Measurements from ENCODE around the gene CEP350. TPM values are rescaled to one million over a fixed set of nuclear protein-coding genes. Genes with fewer than 3 reads are reported as not detected.

Gene CEP350
- polyA plus RNA-seq, 3 donors, result 5.5 to 9.8 (median 5.8) TPM

- no peak overlapping the region for H3K27ac ChIP-seq (ENCODE audit: low read depth, low read length)
- WGBS, 3 donors, result 90 to 97% (median 97%) methylated on average over 1 of the region's 1 CpG
Measured at GRCh38 chr1:180084867-180085266, 130.3 kb downstream of the CEP350 start.

DNA sequence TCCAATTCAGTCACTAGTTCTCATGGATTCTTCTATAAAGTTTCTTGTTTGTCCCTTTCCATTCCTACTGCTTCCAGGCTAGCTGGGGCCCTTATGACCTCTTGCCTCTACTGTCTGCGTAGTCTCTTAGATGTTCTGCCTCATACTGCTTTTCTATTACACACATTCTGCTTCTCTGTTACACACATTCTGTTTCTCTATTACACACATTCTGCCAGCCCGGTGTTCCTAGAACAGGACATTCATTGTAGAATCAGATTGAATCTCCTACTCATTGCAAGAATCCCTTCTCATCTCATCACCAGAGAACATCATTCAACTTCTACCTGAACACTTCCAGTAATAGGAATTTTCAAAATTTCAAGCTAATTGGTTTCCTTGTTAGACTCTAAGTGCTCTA, 130.7 kb downstream of the CEP350 start:
- 93 to 98% (median 95%) methylated on average over 2 of the region's 2 CpGs for WGBS, 3 donors
- no peak overlapping the region for H3K27ac ChIP-seq (ENCODE audit: low read depth, low read length)

DNA sequence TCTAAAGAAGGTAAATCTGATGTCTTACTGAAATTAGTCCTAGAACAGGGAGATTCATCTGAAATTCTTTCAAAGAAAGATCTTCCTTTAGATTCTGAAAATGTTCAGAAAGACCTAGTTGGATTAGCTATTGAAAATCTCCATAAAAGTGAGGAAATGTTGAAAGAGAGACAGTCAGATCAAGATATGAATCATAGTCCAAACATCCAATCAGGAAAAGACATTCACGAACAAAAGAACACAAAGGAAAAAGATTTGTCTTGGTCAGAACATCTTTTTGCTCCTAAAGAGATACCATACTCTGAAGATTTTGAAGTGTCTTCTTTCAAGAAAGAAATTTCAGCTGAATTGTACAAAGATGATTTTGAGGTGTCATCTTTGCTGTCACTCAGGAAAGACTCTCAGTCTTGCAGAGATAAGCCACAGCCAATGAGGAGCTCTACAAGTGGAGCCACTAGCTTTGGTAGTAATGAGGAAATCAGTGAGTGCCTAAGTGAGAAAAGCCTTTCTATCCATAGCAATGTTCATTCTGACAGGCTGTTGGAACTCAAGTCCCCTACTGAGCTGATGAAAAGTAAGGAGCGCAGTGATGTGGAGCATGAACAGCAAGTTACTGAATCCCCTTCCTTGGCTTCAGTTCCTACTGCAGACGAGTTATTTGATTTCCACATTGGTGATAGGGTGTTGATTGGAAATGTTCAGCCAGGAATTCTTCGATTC, 138.5 kb downstream of the CEP350 start:
- WGBS, 3 donors, result 85 to 95% (median 94%) methylated on average over 4 of the region's 4 CpGs

GRCh38 chr1:180094705-180095295, 140.2 kb downstream of the CEP350 start:
- WGBS, 3 donors, result 94 to 95% (median 95%) methylated on average over 3 of the region's 3 CpGs
- no peak overlapping the region for H3K27ac ChIP-seq (ENCODE audit: low read depth, low read length)

More for the DNA sequence above, 138.5 kb downstream of the CEP350 start:
- H3K27ac ChIP-seq (ENCODE audit: low read depth, low read length), result no peak overlapping the region

DNA sequence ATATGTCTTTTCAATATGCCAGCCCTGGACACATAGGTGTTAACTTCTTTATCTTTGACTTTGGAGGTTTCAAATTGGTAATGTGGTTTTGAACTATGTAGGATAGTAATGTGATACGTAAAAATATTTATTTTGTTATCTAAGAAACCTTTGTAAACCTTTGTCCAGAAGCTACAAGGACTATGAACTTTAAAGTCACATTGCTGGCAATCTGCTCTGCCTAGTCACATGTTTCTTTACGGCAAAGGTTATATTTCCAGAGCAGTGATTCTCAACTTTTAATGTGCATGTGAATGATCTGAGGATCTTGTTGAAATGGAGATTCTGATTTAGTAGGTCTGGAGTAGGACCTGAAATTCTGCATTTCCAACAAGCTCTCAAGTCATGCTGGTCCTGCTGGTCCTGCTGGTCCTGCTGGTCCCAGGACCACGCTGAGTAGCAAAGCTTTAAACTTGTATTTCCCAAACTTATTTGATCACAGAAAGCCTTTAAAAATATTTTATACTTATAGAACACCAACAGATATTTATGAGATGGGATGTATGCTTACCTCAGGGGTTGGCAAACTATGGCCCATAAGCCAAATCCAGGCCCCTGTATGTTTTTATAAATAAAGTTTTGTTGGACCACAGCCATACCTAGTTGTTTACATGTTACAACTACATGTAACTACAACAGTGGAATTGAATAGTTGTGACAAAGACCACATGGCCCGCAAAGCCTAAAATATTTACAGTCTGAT, 142.1 kb downstream of the CEP350 start:
- H3K27ac ChIP-seq (ENCODE audit: low read depth, low read length), result no peak overlapping the region
- 64 to 89% (median 87%) methylated on average over 4 of the region's 4 CpGs for WGBS, 3 donors

- H3K27ac ChIP-seq (ENCODE audit: low read depth, low read length), result no peak overlapping the region
Measured at GRCh38 chr1:180097326-180097605, 142.7 kb downstream of the CEP350 start.

DNA sequence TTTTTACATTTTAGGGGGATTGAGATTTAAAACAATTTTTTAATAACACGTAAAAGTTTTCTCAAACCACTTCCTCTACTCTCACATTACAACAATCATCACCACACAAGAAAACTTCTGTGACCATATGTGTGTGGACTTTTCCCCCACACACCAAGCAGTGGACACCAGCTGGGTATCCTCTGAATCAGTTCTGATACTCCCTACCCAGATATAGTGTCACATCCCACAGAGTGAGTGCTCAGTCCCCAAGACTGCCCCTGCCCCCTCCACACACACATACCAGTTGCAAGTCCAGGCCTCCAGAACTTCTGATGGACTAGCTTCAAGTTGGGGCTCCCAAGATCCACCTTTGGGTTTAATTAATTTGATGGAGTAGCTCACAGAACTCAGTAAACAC, 146.8 kb downstream of the CEP350 start:
- no peak overlapping the region for H3K27ac ChIP-seq (ENCODE audit: low read depth, low read length)
- 66 to 92% (median 77%) methylated on average over 1 of the region's 1 CpG for WGBS, 3 donors

More at GRCh38 chr1:180097326-180097605, 142.7 kb downstream of the CEP350 start:
- 90 to 95% (median 90%) methylated on average over 2 of the region's 2 CpGs for WGBS, 3 donors

DNA sequence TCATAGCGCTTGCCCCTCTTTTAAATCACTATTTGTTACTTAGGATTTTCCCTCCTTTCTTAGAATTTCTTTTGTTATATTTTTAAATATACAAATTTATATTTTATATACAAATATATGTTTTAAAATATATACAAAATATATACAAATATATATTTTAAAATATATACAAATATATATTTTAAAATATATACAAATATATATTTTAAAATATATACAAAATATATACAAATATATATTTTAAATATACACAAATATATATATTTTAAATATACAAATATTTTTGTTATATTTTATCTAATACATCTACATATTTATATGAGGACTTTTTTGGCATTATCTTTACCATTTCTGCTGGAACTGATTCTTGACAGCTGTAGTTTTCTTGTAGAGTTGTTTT, 149.2 kb downstream of the CEP350 start:
- 95 to 97% (median 97%) methylated on average over 1 of the region's 1 CpG for WGBS, 3 donors
- H3K27ac ChIP-seq (ENCODE audit: low read depth, low read length), result no peak overlapping the region

GRCh38 chr1:180112091-180112490, 157.5 kb downstream of the CEP350 start:
- no peak overlapping the region for H3K27ac ChIP-seq (ENCODE audit: low read depth, low read length)
- WGBS, 3 donors, result 89 to 92% (median 92%) methylated on average over 2 of the region's 2 CpGs

- whole genome bisulfite sequencing, 3 donors, result 55 to 85% (median 69%) methylated on average over 2 of the region's 2 CpGs
- H3K27ac ChIP-seq (ENCODE audit: low read depth, low read length), result no peak overlapping the region
Measured at GRCh38 chr1:180112984-180113647, 158.5 kb downstream of the CEP350 start.

- no peak overlapping the region for H3K27ac ChIP-seq (ENCODE audit: low read depth, low read length)
Measured at GRCh38 chr1:180114396-180114945, 159.9 kb downstream of the CEP350 start.

DNA sequence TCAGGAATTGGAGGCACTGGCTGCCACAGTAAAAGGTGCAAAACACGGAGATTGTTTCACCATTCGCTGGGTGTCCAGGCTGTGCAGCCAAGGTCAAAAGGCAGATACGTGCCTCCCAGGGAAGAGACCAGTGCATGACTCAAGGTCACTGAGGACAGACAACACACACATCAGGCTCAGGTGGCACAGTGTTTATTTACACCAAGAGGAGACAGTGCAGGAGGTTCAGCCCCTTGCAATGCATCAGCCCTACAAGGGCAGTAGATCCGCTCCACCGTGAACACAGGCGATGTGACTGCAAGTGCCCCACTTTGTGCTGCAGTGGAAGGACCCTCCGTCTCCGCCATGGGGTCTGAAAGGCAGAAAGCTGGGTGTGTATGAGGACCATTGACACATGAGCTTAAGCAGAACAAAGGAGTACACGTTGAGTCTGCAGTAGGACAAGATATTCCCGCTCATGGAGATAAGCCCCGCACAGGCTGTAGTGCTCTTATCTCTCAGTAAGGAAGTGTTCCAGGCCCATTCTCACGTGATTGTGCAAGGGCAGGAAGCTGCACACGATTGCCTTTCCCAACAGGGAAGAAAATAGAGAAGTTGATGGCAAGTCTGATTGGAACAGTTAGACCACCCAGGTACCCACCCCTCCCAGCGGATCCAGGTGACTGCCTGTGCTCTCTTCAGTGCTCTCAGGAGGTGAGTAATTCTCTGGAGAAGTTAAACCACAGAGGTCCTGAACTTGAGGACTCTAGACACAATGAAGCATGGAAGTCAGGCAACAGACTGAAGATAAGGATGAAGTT, 162.6 kb downstream of the CEP350 start:
- no peak overlapping the region for H3K27ac ChIP-seq (ENCODE audit: low read depth, low read length)
- 53 to 63% (median 57%) methylated on average over 14 of the region's 14 CpGs for WGBS, 3 donors

More at GRCh38 chr1:180114396-180114945, 159.9 kb downstream of the CEP350 start:
- WGBS, 3 donors, result 70 to 82% (median 77%) methylated on average over 4 of the region's 4 CpGs

DNA sequence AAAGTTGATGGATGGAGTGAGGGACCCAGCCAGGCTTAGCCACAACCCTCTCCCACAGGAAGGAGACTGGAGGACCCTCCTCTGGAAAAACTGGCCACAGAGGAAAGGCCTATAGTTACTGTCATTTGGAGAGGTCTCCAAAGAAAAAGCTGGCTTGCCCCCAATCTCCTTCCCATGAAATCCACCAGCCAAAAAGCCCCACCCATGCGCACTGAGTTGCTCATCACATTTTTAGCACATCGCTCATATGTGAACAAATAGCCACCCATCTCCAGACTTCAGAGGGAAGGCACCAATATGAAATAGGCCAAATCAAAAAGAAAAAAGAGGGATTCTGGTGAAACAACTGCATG, 163.1 kb downstream of the CEP350 start:
- H3K27ac ChIP-seq (ENCODE audit: low read depth, low read length), result no peak overlapping the region

GRCh38 chr1:180119837-180120236, 165.2 kb downstream of the CEP350 start:
- 83 to 90% (median 83%) methylated on average over 2 of the region's 2 CpGs for WGBS, 3 donors

More for the DNA sequence above, 163.1 kb downstream of the CEP350 start:
- 78 to 96% (median 81%) methylated on average over 2 of the region's 2 CpGs for WGBS, 3 donors

DNA sequence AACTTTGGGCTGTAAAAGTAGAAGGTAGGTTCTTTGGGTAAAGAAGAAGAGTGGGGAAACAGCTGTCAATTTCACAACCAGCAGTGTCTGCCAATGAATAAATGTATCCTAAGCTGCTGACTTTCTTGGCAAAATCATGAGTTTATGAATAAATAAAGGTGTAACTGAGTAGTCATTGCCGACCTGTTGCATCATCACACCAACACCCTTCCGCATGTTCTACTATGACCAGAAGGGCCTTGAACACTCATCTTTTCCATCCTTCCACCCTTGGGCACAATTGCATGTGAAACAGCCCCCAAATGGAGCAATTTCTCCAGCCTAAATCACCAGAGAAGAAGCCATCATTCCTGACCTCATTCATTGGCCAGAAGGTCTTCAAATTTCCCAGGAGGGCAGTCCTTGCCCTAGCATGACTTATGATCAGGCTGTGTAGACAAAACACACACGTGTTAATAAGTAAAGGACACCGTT, 168.9 kb downstream of the CEP350 start:
- H3K27ac ChIP-seq (ENCODE audit: low read depth, low read length), result no peak overlapping the region
- WGBS, 3 donors, result 80 to 87% (median 86%) methylated on average over 4 of the region's 4 CpGs

More at GRCh38 chr1:180119837-180120236, 165.2 kb downstream of the CEP350 start:
- H3K27ac ChIP-seq (ENCODE audit: low read depth, low read length), result no peak overlapping the region

GRCh38 chr1:180130651-180131050, 176.0 kb downstream of the CEP350 start:
- no peak overlapping the region for H3K27ac ChIP-seq (ENCODE audit: low read depth, low read length)
- WGBS, 3 donors, result 77 to 91% (median 89%) methylated on average over 2 of the region's 2 CpGs

DNA sequence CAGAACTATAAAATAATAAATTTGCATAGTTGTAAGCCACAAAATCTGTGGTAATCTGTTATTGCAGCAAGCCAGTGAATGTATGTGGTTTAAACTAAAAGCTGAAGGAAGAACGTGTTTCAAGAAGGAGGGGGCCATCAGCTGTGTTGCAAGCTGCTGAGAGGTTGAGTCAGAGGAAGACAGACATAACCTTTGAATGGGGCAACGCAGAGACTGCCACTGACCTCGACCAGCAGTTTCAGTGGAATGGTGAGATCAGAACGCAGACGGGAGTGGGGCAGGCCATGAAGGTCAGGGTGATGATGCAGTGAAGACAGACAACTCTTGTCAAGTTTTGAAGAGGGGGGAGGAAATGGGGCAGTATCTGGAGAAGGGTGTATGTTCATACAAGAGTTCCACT, 176.9 kb downstream of the CEP350 start:
- WGBS, 3 donors, result 47 to 74% (median 56%) methylated on average over 5 of the region's 5 CpGs
- no peak overlapping the region for H3K27ac ChIP-seq (ENCODE audit: low read depth, low read length)

GRCh38 chr1:180133193-180133592, 178.6 kb downstream of the CEP350 start:
- whole genome bisulfite sequencing, 3 donors, result 41 to 75% (median 75%) methylated on average over 1 of the region's 1 CpG
- no peak overlapping the region for H3K27ac ChIP-seq (ENCODE audit: low read depth, low read length)
